Activated T-cell treated with anti-CD3 and anti-CD28 coated beads for 1 hour (primary cell): ENCODE data around the gene RABGEF1.
"Not testable (repeated sequence)": the region's sequence is repeated elsewhere in the genome, so short reads cannot be mapped to it uniquely, and the experiment has no call there.

Experiments used
- DNase-seq: peaks from one replicate; pipeline ENCODE4 v3.0.0-alpha.2; 2020; ENCODE audit warnings: low read depth

Gene RABGEF1

GRCh38 chr7:66765322-66766025 lies 24.9 kb downstream of the RABGEF1 start:
- not testable (repeated sequence) for DNase-seq

DNA sequence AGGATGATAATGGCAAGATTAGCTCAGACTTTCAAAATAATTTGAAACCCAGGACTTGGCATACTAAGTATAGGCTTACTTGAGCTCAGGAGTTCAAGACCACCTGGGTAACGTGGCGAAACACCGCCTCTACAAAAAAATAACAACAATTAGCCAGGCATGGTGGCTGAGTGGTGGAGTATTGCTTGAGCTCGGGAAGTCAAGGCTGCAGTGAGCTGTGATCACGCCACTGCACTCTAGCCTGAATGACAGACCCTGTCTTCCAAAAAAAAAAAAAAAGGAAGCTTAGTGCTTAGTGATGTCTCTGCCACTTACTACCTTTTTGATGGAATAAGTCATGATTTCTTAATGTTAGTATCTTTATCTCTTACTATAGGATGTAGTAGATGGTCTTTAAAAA lies 25.5 kb downstream of the RABGEF1 start:
- DNase-seq, result no peak

DNA sequence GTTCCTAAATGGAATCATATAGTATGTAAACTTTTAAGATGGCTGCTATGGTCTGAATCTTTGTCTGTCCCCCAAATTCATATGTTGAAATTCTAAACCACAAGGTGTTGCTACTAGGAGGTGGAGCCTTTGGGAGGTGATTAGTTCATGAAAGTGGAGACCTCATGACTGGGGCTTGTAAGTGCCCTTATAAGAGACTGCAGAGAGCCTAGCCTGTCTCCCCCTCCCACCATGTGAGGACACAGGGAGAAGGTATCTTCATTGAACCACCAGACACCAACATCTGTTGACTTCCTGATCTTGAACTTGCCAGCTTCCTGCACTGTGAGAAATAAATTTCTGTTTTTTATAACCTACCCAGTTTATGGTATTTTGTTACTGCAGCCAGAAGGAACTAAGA lies 27.0 kb downstream of the RABGEF1 start:
- not testable (repeated sequence) for DNase-seq

DNA sequence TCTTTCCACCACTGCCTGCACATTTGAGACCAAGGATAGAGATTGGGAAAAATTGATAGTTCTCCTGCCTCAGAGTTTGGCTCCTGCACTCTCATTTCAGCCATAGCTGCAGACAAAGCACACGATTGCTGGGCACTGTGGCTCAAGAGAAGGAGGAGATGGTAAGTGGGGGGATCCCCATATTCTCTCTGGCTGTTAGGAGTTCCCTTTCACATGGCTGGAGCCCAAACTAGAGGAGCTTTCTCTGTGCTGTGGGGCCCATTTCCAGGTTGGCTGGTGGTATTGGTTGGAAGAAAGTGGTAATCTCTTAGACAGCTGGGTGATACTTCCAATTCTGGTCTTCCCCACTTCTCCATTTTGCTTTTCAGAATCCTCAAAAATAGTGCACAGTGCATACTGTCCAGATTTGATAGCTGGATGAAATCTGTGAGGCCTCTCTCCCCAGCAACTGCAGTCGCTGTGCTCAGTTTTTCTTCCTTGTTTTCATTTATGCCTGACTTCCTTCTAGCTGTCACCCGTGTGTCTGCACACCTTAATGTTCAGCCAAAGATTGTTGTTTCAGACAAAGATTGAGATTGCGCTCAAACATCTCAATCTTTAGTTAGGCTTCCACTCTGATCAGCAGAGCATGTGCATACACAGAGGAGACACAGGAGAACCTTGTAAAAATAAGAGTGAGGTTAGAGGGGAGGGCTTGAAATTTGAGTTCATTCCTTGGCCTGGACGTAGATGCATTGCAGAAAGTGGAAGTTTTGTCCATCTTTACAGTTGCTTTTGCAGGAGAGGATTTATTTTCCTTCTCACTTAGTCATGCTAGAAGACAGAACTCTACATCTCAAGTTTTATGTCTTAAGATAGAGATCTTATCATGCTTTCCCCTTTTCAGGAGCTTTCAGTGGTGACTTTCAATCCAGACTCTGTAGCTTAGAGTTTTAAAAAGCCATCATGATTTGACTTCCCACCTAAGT lies 28.6 kb downstream of the RABGEF1 start:
- DNase-seq, result no peak

DNA sequence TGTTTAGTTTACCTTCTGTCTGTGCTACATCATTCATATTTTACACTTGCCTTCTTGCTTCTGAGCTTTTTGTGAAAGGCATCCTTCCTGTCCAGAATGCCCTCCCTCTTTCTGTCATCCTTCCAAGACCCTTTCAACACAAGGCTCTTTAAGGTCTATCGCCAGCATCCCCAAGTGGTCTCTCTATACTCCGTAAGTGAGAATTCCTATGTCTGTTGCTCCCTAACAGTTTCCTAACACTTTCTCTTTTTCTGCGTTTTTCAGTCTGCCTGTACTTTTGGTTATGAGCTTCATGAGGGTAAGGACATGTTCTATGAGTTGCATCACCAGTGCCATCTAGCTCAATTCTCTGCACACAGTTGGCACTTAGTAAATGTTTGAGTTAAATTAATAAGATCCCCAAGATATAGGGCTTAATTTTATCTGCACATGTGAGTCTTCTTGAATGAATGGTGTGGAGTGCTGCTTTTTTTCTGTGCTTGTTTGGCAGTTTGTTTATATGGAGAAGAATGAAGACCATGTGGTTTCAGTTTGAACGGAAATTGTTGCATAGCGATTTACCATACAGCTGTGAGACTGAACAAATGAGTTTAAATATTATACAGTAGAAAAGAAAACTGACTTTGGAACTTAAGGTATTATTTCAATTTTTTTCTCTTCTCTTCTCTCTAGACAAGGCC lies 29.4 kb downstream of the RABGEF1 start:
- no peak for DNase-seq

- DNase-seq, result no peak
These were observed 31.3 kb downstream of the RABGEF1 start for GRCh38 chr7:66771795-66772194.

- not testable (repeated sequence) for DNase-seq
These were observed 33.2 kb downstream of the RABGEF1 start for GRCh38 chr7:66773744-66774143.

GRCh38 chr7:66776383-66776782 lies 35.9 kb downstream of the RABGEF1 start:
- not testable (repeated sequence) for DNase-seq

DNA sequence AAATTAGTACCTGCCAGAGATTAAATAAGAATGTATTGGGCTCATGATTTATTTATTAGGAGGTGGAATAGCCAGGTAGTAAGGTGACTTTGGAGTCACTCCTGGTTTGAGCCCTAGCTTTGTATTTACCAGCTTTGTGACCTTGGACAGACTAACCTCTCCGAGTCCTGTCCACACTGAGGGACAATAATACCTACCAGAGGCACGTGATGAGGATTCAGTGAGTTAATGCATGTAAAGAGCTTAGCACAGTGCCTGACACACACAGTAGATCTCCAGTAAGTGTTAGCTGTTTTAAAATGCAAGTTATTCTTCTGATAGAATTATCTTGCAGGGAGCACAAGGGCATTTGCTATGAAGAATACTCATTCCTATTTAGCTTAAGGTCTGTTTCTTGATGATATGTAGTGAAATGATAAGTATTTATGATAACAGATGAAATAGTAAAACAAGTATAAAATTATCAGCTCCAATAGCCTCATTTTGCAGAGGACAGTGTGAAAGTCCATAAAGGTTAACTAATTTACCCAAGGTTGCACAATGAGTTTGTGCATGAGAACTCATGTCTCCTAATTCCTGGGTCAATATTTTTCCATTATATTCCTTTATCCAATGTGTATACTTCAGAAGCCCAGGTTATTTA lies 36.4 kb downstream of the RABGEF1 start:
- DNase-seq, result no peak

GRCh38 chr7:66778201-66778600 lies 37.7 kb downstream of the RABGEF1 start:
- no peak for DNase-seq

DNA sequence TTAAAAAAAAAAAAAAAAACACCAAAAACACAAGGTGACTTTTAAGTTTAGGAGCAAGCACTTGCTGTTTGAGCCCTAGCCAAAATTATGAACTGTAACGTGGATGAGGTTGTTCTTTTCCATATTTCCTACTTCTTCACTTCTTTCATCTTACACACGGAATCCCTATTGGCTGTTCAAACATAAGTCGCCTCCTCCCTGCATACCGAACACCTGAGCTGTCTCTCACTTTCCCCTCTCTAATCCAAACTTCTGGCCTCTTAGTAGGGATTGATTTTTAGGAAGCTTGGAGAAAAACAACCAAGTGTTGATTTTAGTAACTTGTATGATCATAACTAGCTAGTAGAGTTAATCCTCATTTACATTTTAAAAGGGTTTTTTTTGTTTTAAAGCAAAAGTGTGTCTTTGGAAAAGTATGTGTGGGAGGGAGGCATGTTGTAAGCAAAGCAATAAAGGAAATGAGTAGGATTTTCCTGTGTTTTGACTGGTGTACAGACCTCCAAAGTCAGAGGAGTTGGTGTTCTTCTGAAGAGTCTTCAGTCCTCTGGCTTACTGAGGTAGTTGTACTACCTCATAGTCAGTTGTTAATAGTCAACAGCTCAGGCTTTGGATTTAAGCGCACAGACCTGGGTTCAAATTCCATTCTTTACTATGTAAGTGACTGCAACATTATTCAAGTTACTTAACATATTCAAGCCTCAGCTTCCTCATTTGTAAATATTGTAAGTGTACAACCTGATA lies 39.3 kb downstream of the RABGEF1 start:
- DNase-seq, result no peak

DNA sequence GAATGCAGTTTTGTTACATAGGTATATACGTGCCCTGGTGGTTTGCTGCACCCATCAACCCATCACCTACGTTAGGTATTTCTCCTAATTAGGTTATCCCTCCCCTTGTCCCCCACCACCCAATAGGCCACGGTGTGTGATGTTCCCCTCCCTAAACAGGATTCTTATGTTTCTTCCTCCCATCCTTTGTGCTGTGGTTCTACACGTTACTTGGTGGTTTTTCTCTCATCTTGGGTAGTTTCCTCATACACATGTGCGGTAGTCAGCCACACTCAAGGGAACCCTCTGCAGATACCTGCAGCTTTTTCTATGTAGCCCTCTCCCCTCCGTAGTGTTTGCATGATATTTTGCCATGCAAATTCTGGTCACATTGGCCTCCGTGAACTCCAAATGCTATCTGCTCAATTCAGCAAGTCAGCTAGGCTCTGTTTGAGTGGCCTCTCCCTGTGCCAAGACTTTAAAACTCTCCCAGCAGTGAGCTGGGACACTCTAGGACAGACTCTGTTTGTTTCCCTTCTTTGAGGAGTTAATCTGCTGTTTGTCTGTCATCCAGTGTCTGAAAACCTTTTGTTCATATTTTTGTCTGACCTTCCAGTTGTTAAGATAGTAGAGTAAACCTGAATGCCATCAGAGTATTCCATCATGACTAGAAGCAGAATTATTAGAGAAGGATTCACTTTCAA lies 41.0 kb downstream of the RABGEF1 start:
- DNase-seq, result no peak

- DNase-seq, result not testable (repeated sequence)
These were observed 42.3 kb downstream of the RABGEF1 start for GRCh38 chr7:66782875-66783274.

GRCh38 chr7:66783887-66784595 lies 43.5 kb downstream of the RABGEF1 start:
- not testable (repeated sequence) for DNase-seq

GRCh38 chr7:66790196-66790595 lies 49.7 kb downstream of the RABGEF1 start:
- DNase-seq, result no peak

DNA sequence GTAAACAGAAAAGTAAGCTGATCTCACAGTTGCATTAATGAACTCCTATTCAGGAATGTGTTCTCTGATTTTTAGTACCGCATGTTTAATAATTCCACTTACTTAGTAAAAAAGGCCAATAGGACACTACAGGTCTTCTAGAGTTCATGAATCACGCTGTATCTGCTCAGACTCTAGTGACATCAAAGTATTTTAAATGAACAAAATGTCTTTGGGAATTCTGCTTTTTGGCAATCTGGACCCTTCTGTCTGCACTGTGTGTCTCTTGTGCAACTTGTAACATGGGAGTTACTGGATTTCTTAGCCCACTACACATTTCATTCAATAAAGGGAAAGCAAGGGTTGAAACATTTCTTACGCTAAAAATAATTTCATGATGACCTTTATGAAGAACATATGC lies 50.2 kb downstream of the RABGEF1 start:
- DNase-seq, result no peak

GRCh38 chr7:66800591-66800990 lies 60.1 kb downstream of the RABGEF1 start:
- no peak for DNase-seq

DNA sequence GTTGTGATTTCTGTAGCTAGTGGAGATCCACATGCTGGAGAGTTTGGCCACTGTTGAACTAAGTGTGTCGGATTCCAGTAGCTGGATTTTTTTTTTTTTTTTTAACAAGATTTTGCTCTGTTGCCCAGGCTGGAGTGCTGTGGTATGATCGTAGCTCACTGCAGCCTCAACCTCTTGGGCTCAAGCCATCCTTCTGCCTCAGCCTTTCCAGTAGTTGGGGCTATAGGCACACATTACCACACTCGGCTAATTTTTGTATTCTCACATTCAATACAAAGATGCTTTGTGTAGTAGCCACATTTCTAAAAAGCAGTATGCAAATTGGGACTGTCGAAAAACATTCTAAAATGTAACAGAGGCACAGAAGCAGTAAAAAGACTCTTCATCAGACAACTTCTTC lies 63.5 kb downstream of the RABGEF1 start:
- DNase-seq, result no peak

DNA sequence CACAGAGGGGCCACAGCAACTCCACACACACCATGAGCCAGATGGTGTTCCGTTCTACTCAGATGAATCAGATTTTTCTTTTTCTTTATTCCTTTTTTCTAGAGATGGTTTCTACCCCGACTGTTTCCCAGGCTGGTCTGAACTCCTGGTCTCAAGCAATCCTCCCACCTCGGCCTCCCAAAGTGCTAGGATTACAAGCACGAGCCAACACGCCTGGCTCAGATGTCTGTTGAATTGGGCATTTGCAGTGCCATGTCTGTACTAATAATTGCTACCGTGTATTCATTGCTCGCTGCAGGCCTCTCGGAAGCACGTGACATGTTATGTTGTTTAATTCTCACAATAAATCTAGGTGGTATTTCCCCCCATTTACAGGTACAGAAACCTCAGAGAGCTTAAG lies 67.2 kb downstream of the RABGEF1 start:
- no peak for DNase-seq

GRCh38 chr7:66810716-66811115 lies 70.2 kb downstream of the RABGEF1 start:
- no peak for DNase-seq
